ENCODE measurements around the gene FLT1. TPM values are rescaled to one million over a fixed set of nuclear protein-coding genes. Genes with fewer than 3 reads are reported as not detected.

The FLT1 gene
- total RNA-seq, 2 experiments from 2014 or later: 7.7 to 8.2 TPM

- Mint-ChIP-seq H3K4me3 (no peak overlapping the region), H3K9me3 (no peaks in the 10 kb centered on the region), H3K27me3 (no peaks in the 10 kb centered on the region), H3K36me3 (ENCODE audit: low read depth) (no peaks in the 10 kb centered on the region), H3K4me1 (ENCODE audit: low read depth) (peaks cover 5% of the 10 kb centered on the region), H3K27ac (no peak overlapping the region)
- no peak for DNase-seq
- no peak for TF ChIP-seq CTCF (IDR thresholded peaks at IDR 0.05)
- ATAC-seq: no peak
- ChIA-PET POLR2A (no interaction called here), CTCF (no interaction called here)
- intact Hi-C loops (cut with micrococcal nuclease): no loop called here
Observed at GRCh38 chr13:28471421-28471820, 23.5 kb downstream of the FLT1 start.

- no peak for ATAC-seq
- H3K4me1 Mint-ChIP-seq (ENCODE audit: low read depth): no peaks in the 10 kb centered on the region
- H3K4me3 Mint-ChIP-seq: no peak overlapping the region
- H3K27ac Mint-ChIP-seq: no peak overlapping the region
- intact Hi-C loops (cut with micrococcal nuclease): no loop called here
- H3K27me3 Mint-ChIP-seq: no peaks in the 10 kb centered on the region
- DNase-seq: no peak
- no peaks in the 10 kb centered on the region for H3K9me3 Mint-ChIP-seq
- POLR2A ChIA-PET: interaction anchor here (0.8 kb wide), 1 partner anchor 10 kb away, joined by 3 read pairs; no protein-coding TSS in a partner anchor
- H3K36me3 Mint-ChIP-seq (ENCODE audit: low read depth): no peaks in the 10 kb centered on the region
- TF ChIP-seq CTCF (IDR thresholded peaks at IDR 0.05): no peak
- CTCF ChIA-PET: no interaction called here
Observed at GRCh38 chr13:28470296-28470695, 24.6 kb downstream of the FLT1 start.

GRCh38 chr13:28469316-28469715 is 25.6 kb downstream of the FLT1 start:
- CTCF ChIA-PET: no interaction called here
- DNase-seq: no peak
- no peaks in the 10 kb centered on the region for H3K9me3 Mint-ChIP-seq

GRCh38 chr13:28468023-28468915 is 26.7 kb downstream of the FLT1 start:
- Mint-ChIP-seq H3K4me1 (ENCODE audit: low read depth) (no peaks in the 10 kb centered on the region), H3K36me3 (ENCODE audit: low read depth) (no peaks in the 10 kb centered on the region), H3K4me3 (no peak overlapping the region), H3K27ac (no peak overlapping the region), H3K9me3 (no peaks in the 10 kb centered on the region), H3K27me3 (no peaks in the 10 kb centered on the region)
- TF ChIP-seq CTCF (IDR thresholded peaks at IDR 0.05): no peak
- ChIA-PET CTCF (interaction anchor here (0.8 kb wide), 1 partner anchor 186 kb away, joined by 3 read pairs; no protein-coding TSS in a partner anchor), POLR2A (no interaction called here)
- DNase-seq (no peak), ATAC-seq (no peak)
- intact Hi-C loops (cut with micrococcal nuclease): no loop called here

More at GRCh38 chr13:28469316-28469715, 25.6 kb downstream of the FLT1 start:
- Mint-ChIP-seq H3K27me3 (no peaks in the 10 kb centered on the region), H3K4me3 (no peak overlapping the region), H3K36me3 (ENCODE audit: low read depth) (no peaks in the 10 kb centered on the region), H3K4me1 (ENCODE audit: low read depth) (no peaks in the 10 kb centered on the region), H3K27ac (no peak overlapping the region)
- TF ChIP-seq CTCF (IDR thresholded peaks at IDR 0.05): no peak
- POLR2A ChIA-PET: no interaction called here
- intact Hi-C loops (cut with micrococcal nuclease): no loop called here
- no peak for ATAC-seq

- no peaks in the 10 kb centered on the region for H3K27me3 Mint-ChIP-seq
- no peaks in the 10 kb centered on the region for H3K4me1 Mint-ChIP-seq (ENCODE audit: low read depth)
- H3K9me3 Mint-ChIP-seq: no peaks in the 10 kb centered on the region
- intact Hi-C loops (cut with micrococcal nuclease): no loop called here
- POLR2A ChIA-PET: interaction anchor here (0.6 kb wide), 1 partner anchor 320 kb away, joined by 3 read pairs; no protein-coding TSS in a partner anchor
- H3K36me3 Mint-ChIP-seq (ENCODE audit: low read depth): no peaks in the 10 kb centered on the region
- DNase-seq (no peak), ATAC-seq (no peak)
- H3K4me3 Mint-ChIP-seq: no peak overlapping the region
- CTCF ChIA-PET: no interaction called here
- H3K27ac Mint-ChIP-seq: no peak overlapping the region
- no peak for TF ChIP-seq CTCF (IDR thresholded peaks at IDR 0.05)
Observed at GRCh38 chr13:28467034-28467433, 27.9 kb downstream of the FLT1 start.
